NOMO-1 (cell line): ENCODE results near the gene TAAR1.
"Not testable (repeated sequence)": the region's sequence is repeated elsewhere in the genome, so short reads cannot be mapped to it uniquely, and the experiment has no call there.

Source experiments
- DNase-seq, 2 experiments: peaks; one replicate each; lab custom pipeline; 2025; ENCODE audit not compliant: unreplicated experiment in 2 of 2; lab: John Stamatoyannopoulos, UW

The TAAR1 gene, protein sequence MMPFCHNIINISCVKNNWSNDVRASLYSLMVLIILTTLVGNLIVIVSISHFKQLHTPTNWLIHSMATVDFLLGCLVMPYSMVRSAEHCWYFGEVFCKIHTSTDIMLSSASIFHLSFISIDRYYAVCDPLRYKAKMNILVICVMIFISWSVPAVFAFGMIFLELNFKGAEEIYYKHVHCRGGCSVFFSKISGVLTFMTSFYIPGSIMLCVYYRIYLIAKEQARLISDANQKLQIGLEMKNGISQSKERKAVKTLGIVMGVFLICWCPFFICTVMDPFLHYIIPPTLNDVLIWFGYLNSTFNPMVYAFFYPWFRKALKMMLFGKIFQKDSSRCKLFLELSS

DNA sequence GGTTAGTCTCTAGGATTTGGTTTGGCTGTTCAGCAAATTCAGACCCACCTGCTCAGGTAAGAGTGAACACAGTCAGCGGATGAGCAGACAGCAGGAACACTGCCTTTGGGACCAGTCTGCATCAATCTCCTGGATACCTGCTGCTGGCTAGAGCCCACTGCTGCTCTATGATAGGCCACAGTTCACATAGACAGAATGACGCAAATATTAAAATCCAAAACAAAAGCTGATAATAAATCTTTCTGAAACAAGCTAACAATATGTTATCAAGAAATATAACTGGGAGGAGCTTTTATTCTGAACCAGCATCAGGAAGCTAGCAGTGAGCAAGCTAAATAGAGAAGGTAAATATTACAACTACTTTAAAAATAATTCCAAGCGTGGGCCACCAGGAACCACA lies at the start of gene TAAR1:
TAAR1 (minus strand) TSS at position 101 of the 400 bp plus-strand sequence. CDS start 13,179 bp downstream, outside the sequence.
- DNase-seq, result no peak

DNA sequence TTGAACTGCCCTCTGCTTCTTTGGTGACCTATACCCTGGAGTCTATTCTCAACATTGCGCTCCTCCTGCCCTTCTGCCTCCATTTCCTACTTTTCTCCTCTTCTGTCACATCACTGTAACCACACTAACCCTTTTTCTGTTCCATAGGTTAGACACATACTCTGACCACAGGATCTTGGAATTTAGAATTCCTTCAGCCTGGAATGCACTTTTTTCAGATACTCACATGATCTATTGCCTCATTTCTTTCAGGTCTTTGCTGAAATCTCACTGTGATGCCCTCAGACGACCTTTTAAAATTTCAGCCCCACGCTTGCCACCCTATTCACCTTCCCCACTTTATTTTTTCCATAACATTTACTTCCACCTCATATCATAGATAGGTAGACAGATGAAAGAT lies 49.8 kb upstream of the TAAR1 start:
- DNase-seq, result no peak

DNA sequence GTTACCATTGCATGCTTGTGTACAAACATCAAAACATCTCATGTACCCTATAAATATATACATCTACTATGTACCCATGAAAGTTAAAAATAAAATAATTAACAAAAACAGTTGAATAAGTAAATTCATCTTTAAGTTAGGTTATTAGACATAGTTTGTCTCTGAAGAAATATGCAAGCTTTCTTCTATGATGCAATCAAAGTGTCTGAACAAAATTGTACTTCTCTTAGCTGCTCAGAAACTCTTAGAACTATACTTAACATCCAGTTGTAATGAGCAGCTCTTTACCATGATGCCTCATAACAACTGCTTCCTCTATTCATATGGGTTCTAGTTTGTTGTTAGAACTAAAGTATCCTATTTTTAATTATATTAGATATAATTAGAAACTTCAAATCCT lies 49.0 kb upstream of the TAAR1 start:
- no peak for DNase-seq

DNA sequence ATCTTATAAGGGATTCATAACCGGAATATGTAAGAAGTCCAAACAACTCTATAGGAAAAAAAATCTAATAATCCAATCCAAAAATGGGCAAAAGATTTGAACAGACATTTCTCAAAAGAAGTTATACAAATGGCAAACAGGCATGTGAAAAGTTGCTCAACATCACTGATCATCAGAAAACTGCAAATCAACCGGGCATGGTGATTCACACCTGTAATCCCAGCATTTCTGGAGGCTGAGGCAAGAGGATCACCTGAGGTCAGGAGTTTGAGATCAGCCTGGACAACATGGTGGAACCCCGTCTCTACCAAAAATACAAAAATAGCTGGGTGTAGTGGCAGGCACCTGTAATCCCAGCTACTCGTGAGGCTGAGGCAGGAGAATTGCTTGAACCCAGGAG lies 47.8 kb upstream of the TAAR1 start:
- not testable (repeated sequence) for DNase-seq

DNA sequence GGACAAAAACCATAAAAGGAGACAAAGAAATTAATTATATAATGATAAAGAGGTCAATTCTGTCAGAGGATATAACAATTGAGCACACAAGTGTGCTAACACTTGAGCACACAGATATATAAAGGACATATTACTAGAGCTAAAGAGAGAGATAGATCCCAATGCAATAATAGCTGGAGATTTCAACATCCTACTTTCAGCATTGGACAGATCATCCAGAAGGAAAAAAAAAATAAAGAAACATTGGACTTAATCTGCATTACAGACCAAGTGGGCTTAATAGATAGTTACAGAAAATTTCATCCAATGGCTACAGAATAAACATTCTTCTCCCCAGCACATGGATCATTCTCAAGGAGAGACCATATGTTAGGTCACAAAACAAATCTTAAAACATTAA lies 45.0 kb upstream of the TAAR1 start:
- no peak for DNase-seq

DNA sequence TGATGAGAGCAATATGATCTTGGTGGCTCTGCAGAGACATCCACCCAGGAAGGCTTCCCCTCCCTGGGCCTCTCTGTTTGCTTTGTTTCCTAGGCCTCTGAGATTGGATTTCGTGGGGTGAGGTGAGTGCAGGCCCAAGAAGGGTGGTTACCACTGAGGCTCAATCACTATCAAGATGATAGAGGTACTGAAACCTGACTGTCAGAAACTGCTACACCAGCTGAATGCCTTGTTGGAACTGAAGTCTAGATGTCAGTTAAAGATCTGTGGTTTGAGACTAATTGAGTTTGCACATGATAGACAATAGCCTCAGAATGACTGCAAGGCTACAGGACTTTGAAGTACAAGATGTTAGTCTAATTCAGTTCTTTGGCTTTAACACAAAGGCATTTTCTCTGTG lies 39.6 kb upstream of the TAAR1 start:
- DNase-seq, result peak in 1 of 2 experiments; percentile 34

DNA sequence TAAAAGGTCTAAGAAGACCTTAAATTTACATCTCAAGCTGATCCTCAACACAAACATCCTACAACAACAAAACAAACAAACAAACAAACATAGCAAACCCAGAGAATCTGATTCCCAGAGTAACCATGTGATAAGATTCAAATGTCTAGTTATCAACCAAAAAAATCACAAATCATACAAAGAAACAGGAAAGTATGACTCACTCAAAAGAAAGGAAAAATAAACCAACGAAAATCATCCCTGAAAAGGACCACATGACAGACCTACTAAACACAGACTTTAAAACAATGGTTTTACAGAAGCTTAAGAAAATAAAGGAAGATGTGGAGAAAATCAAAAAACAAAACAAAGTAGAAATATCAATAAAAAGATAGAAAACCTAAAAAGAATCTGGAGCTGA lies 36.8 kb upstream of the TAAR1 start:
- no peak for DNase-seq

DNA sequence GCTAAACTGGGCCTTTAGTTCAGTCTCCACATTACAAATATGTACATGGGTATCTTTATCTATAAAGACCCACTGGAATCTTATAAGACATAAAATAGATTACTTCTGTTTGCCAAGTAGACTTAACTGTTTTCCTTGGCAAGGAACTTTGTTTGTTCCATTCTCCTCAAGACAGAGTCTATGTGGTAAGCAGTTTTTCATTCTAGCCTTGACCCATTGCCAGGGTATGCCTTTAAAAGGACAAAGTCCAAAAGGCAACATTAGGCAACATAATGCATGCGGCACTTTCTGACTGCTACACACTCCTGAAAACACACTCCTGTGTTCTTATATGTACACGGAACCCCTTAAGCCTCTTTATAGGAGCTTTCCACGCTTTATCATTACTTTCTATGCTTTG lies 34.5 kb upstream of the TAAR1 start:
- DNase-seq, result no peak

DNA sequence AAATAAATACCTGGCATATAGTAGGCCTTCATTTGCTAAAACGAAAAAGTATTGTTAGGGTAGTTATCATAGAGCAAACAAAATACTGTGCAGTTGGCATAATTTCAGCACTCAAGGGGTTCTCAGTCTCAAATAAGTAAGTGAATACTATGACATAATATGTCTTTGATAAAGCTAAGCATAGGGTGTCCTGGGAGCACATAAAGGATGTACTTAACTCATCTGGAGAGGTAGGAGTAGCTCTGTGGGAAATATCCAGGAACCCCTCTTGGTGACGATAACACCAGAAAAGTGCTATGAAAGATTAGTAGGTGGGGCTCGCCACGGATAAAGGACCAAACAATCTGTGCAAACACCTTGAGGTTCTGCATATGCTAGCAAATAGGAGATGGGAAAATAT lies 31.7 kb upstream of the TAAR1 start:
- DNase-seq, result no peak

DNA sequence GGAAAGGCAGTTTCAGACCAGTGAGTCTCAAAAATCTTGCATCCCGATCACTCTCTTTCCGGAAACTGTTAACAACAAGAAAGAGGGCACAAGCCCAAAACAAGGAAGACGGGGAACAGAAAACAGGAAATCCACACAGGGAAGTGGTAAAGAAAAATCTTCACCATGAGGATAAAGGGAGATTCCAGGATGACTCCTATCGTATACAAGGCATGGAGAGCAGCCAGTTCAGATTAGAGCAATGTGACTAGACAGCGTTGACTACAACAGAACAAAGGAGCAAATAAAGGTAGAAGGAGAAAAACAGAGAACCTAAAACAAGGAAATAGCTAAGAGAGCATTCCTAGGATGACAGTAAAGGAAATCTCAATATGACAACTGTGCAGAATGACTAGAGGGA lies 28.3 kb upstream of the TAAR1 start:
- DNase-seq, result no peak

DNA sequence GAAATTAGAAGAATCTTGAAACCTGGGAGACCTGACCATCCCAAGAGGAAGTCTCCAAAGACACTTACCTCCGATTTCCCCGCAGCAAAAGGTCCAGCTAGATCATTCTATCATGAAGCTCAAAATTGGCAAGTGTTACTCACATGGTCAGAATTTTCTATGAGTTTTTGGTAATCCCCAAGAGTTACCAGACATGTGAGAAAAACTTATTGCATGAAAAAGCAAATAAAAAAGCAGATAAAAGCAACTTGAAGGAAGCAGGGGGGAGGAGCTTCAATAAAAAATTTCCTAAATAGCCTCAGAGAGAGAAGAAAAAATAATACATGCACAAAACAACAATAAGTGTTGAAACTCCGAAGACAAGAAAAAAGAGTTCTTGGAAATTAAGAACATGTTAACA lies 27.5 kb upstream of the TAAR1 start:
- DNase-seq, result no peak

DNA sequence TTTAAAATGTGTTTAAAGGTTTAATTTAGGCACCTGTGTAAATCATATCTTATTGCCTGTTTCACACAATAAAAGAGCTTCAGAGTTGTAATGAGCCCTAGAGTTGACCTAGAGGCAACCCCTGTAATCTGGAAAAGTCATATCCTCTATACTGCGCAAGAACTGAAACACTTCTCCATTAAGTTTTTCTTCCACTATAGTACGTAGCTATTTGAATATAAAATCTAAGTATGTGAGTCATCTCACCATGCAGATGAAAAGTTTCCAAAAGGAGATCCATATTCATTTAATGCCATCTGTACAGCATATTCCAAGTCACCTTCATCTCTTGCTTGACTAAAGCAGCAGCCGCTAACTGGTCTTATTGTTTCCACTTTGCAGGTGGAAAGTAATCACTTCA lies 26.0 kb upstream of the TAAR1 start:
- peak in 1 of 2 experiments; percentile 11 for DNase-seq

DNA sequence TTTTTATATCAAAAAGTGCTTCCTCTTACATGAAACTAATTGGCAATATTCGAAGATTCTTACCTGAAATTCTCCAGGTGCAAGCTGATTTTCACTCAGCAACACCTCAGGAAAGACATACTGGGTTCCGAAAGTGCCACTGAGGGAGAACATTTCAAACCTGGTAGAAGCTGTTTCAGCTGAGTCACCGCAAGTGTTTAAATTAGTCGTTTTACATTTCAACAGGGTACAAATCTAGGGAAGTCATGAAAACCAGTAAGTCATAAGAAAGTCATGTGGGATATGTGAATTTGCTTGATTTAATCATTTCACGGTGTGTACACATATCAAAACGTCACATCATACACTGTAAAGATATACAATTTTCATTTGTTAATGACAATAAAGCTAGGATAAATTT lies 25.3 kb upstream of the TAAR1 start:
- DNase-seq, result no peak

DNA sequence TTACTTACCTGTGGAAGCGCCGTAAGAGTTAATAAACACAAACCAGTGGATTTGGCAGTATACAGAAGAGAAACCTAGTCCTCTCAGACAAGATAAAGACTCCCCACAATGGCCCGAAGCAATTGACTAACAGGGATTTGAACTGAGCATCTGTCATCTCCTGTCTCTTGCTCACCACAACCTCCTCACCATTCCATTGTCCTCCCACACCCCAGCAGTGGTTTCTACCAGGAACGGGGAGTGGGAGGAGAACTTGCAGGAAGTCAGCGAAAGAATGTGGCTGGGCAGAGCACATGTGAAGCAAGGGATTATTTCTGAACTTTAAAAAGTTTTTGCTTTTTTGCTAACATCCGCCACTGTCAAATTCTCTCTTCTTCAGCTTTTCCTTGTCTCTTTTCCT lies 24.6 kb upstream of the TAAR1 start:
- no peak for DNase-seq

DNA sequence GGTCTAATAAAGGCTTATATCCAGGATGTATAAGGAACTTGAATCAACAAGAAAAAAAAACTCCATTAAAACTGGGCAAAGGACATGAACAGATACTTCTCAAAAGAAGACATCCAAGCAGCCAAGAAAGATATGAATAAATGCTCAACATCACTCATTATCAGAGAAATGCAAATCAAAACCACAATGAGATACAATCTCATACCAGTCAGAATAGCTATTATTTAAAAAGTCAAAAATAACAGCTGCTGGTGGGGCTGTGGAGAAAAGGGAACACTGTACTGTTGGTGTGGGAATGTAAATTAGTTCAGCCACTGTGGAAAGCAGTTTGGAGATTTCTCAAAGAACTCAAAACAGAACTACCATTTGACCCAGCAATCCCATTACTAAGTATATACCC lies 20.1 kb upstream of the TAAR1 start:
- not testable (repeated sequence) for DNase-seq

DNA sequence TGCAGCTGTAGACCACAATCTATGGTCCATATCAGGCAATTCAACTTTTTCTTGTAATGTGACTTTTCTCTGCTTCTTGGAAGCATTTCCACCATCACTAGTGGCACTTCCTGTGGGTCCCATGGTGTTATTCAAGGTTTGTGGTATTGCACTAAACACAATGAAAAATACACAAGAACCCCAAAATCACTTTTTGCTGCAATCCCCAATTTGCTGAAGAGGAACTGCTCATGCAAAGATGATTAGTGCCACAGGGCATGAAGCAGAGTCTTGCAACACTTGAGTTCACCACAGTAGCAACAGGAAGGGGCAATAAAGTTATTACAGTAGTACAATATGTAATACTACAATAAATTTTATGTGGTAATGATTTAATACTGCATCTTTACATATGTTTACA lies 16.8 kb upstream of the TAAR1 start:
- DNase-seq, result peak; percentile 83 to 95

DNA sequence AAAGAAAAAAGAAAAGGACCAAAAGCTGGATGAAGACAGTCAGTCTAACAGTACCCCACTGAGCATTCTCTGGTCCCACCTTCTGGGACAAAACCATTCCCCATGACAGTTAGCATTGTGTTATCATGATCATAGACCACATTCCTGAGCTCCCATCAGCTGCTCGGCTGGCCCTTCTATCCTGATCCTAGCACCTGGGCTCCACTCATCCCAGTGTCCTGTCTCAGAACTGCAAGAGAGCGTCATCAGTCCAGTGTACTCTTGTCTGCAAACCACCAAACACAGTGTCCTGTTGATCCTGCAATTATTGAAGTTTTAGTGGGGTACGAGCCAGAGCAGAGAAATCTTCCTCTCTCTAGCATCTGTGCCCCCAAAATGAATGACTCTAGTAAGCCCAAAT lies 16.0 kb upstream of the TAAR1 start:
- no peak for DNase-seq

DNA sequence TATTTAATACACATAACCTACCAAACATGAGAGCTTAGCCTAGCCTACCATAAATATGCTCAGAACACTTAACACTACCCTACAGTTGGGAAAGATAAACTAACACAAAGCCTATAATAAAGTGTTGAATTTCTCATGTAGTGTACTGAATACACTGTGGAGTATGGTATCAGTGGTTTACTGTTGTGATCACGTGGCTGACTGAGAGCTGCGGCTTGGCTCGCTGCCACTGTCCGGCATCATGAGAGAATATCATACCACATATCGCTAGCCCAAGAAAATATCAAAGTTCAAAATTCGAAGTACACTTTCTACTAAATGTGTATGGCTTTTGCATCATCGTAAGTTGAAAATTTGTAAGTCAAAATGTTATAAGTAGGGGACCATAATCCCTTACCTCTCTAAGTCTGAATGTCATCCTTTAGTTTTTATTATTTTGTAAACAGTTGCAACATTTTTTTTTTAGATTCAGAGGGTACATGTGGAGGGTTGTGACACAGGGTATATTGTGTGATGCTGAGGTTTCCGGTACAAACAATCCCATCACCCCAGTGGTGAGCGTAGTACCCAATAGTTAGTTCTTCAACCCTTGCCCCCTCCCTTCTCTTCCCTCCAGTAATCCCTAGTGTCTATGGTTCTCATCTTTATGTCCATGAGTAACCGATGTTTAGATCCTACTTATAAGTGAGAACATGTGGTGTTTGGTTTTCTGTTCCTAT lies 14.6 kb upstream of the TAAR1 start:
- DNase-seq, result peak in 1 of 2 experiments; percentile 50

DNA sequence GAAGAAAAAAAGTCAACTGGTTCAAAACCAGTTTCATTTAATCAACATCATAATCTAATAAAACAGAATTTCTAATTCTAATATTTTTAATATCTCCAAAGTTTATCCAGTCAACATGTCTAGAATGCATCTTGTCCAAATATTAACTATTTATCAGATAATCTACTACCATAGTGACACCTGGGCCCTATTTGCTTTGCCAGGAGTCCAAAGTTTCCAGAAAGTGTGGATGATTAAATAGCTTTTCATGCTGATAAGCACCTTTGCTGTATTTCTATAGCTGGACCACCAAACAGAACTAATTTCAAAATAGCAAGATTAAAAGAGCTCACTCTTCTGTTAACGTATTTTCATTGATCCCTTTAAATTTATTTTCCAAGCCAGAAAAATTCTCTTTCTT lies 12.3 kb upstream of the TAAR1 start:
- DNase-seq, result no peak

DNA sequence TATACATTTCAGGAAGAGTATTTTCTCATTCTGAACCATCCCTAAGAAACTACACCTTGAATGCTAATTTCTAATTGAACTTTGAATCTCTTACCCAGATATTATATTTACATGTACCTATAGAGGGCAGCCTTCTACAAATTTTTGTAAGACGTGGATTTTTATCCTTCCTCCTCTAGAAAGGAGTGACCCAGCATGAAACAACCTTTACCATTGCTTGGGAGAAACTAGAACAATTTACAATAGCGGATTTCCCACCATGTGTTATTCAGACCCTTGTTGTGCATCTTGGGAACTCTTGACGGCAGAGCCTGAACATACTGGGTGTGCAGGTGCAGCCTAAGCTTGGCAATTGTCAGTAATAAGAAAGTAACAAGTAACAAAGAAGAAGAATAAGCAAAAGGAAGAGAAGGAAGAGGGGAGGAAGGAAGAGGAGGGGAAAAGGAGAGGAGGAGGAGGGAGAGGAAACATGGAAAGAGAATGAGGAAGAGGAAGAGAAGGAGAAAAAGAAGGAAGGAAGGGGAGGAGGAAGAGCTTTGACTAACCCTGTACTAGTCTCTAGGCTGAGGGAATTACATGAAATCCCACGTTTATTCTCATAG lies 10.8 kb upstream of the TAAR1 start:
- DNase-seq, result peak; percentile 78 to 84

DNA sequence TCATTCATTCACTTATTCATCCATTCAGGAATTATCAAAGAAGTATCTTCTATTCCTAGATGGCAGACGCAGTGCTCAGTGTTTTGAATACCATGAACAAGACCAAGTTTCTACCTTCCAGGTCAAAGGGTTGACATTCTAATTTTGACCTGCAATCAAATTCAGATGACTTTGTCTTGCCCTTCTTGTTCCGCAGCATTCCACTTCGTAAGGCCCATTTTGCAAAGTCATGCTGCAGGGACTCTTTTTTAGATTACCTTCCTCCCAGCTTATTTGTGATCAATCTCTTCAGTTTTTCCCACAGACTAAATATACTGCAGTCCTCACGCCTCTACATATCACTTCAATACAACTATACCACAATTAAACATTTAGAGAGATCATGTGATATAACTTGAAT lies 7.1 kb upstream of the TAAR1 start:
- no peak for DNase-seq
